Type B pancreatic cell (in vitro differentiated cells): ENCODE data around the gene TWIST1. TPM values are rescaled to one million over a fixed set of nuclear protein-coding genes. Genes with fewer than 3 reads are reported as not detected.

ENCODE experiments used
- DNase-seq: peaks from one replicate; pipeline ENCODE4 v3.0.0; 2021; ENCODE audit warnings: mixed read lengths; ENCODE audit not compliant: unreplicated experiment; ENCODE audit errors: extremely low spot score
- H3K27ac Mint-ChIP-seq: 2 replicates; pipeline ENCODE4 v1.8.0; 2021; ENCODE audit warnings: mild to moderate bottlenecking, mixed read lengths
- H3K27me3 Mint-ChIP-seq: 2 replicates; pipeline ENCODE4 v1.8.0; 2021; ENCODE audit warnings: mixed read lengths
- H3K36me3 Mint-ChIP-seq: 2 replicates; pipeline ENCODE4 v1.8.0; 2021; ENCODE audit warnings: mixed read lengths
- H3K4me1 Mint-ChIP-seq: one replicate; pipeline ENCODE4 v1.8.0; 2021; ENCODE audit warnings: mixed read lengths; ENCODE audit not compliant: unreplicated experiment
- H3K4me3 Mint-ChIP-seq: 2 replicates; pipeline ENCODE4 v1.8.0; 2021; ENCODE audit warnings: mild to moderate bottlenecking, mixed read lengths
- H3K9me3 Mint-ChIP-seq: 2 replicates; pipeline ENCODE4 v1.8.0; 2021; ENCODE audit warnings: mixed read lengths
- CTCF ChIP-seq: fragments of 200-600 bp; sonication (generic); conservative IDR thresholded peaks from 2 replicates; pipeline ENCODE4 v1.5.0; 2021; ENCODE audit warnings: antibody characterized with exemption, mild to moderate bottlenecking
- total RNA-seq: library from RNA; stranded (reverse); gene quantifications from 2 replicates; pipeline ENCODE4 v1.2.1, GENCODE V29; 2021; ENCODE audit warnings: low replicate concordance

The TWIST1 gene
- total RNA-seq, 1 donor from 2014 or later, result 121 TPM

GRCh38 chr7:19102884-19103283 lies 14.6 kb downstream of the TWIST1 start:
- peaks cover 7% of the 10 kb centered on the region for H3K36me3 Mint-ChIP-seq
- H3K27ac Mint-ChIP-seq, result no peak overlapping the region
- H3K27me3 Mint-ChIP-seq, result peaks cover 75% of the 10 kb centered on the region
- peaks cover 4% of the 10 kb centered on the region for H3K9me3 Mint-ChIP-seq
- peaks cover 27% of the 10 kb centered on the region for H3K4me1 Mint-ChIP-seq
- TF ChIP-seq CTCF, result no peak
- DNase-seq, result no peak
- H3K4me3 Mint-ChIP-seq, result peak overlapping the region; percentile 14

- DNase-seq, result no peak
- H3K9me3 Mint-ChIP-seq, result peaks cover 4% of the 10 kb centered on the region
- no peak overlapping the region for H3K27ac Mint-ChIP-seq
- no peak overlapping the region for H3K4me3 Mint-ChIP-seq
- H3K27me3 Mint-ChIP-seq, result peaks cover 73% of the 10 kb centered on the region
- peaks cover 20% of the 10 kb centered on the region for H3K4me1 Mint-ChIP-seq
- TF ChIP-seq CTCF, result no peak
- peaks cover 7% of the 10 kb centered on the region for H3K36me3 Mint-ChIP-seq
Measured at GRCh38 chr7:19101909-19102308, 15.5 kb downstream of the TWIST1 start.

GRCh38 chr7:19101472-19101871 lies 16.0 kb downstream of the TWIST1 start:
- TF ChIP-seq CTCF, result no peak
- Mint-ChIP-seq H3K4me1 (peaks cover 19% of the 10 kb centered on the region), H3K9me3 (peaks cover 4% of the 10 kb centered on the region), H3K4me3 (no peak overlapping the region), H3K27ac (no peak overlapping the region), H3K36me3 (peaks cover 7% of the 10 kb centered on the region), H3K27me3 (peaks cover 69% of the 10 kb centered on the region)
- DNase-seq, result no peak

- DNase-seq, result no peak
- Mint-ChIP-seq H3K9me3 (peaks cover 3% of the 10 kb centered on the region), H3K36me3 (peaks cover 7% of the 10 kb centered on the region), H3K4me3 (no peak overlapping the region), H3K27ac (no peak overlapping the region), H3K4me1 (peaks cover 14% of the 10 kb centered on the region), H3K27me3 (peaks cover 53% of the 10 kb centered on the region)
- TF ChIP-seq CTCF, result no peak
Measured at GRCh38 chr7:19099924-19100323, 17.5 kb downstream of the TWIST1 start.

DNA sequence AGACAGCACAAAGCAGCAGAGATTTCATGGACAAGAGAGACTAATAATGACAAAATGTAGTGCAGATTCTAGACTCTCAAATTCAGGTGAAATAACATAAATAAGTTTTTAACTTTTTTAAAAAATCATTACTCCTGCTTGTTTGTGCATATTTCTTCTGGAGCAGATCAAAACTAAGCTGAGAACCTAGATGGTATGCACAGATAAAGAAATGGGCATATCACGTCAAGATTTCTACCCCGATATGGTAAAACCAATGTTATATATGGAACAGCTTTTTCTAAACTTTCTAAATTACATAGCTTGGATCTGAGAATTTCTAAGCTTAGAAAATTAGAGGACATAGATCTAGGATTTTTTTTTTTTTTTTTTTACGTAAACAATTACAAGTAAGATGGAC lies 18.2 kb downstream of the TWIST1 start:
- TF ChIP-seq CTCF, result no peak
- Mint-ChIP-seq H3K4me1 (peaks cover 14% of the 10 kb centered on the region), H3K27ac (no peak overlapping the region), H3K9me3 (no peaks in the 10 kb centered on the region), H3K36me3 (peaks cover 7% of the 10 kb centered on the region), H3K4me3 (no peak overlapping the region), H3K27me3 (peaks cover 46% of the 10 kb centered on the region)
- DNase-seq, result no peak

DNA sequence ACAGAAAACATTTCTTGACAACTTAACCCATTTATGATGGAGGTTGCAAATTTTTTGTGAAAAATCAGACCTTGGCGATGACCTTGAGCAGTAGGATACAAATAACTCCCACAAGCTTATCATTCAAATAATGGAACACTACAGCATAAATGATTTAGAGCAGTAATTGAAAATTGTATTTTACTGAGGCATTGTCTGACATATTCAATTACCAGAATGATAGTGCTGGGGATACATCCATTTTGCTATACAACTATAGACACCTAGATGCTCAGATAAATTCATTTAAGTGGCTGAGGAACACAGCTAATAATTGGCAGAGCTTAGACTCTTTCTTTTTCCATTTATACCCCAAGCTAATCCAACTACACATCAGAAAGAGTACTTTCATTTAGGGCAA lies 18.9 kb downstream of the TWIST1 start:
- Mint-ChIP-seq H3K9me3 (no peaks in the 10 kb centered on the region), H3K4me1 (peaks cover 17% of the 10 kb centered on the region), H3K27ac (no peak overlapping the region), H3K4me3 (no peak overlapping the region), H3K36me3 (peaks cover 7% of the 10 kb centered on the region), H3K27me3 (peaks cover 41% of the 10 kb centered on the region)
- no peak for TF ChIP-seq CTCF
- no peak for DNase-seq
